Measurements from ENCODE around the gene RBM20.
A peak's percentile ranks its signal among the peaks of the same experiment; 100 is the strongest.

The RBM20 gene

DNA sequence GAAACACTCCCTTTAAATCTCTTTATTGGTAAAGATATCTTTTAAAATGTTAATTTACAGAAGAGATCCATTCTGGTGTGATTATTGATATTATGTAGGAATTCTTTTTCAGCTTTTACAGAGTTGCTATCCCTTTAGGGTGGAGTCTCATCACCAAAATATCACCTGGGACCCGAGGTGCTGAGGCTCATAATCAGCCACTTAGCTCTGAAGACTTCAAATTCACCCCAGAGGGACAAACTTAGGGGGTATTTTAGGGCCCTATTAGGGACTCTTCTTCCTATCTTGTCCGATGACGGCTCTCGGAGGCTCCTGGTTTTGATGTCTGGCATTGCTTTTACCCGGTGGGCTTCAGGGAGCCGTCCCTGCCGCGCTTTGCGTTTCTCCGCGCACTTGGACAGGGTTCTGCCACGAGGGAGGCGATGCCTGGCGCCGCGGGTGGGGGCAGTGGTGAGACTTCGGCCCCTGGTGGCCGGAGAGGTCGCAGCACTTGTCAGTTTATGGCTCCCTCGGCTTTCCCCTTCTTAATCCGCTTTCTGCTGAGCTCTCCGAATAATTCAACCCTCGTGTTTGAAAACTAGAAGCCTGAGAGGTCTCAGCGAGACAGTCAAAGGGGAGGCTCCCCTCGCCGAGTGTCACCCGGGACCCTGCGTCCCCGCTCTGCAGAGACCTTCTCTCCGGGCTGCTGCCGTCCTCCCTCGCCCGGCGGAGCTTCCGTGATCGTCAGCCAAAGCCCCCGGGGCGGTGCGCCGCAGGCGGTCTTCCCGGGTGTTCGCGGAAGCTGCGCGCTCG, 27.8 kb downstream of the RBM20 start:
- peak; percentile 55 to 56 for DNase-seq (ENCODE audit: extremely low read depth in 1 of 2, low read depth in 1 of 2)

GRCh38 chr10:110672580-110672919, 28.4 kb downstream of the RBM20 start:
- DNase-seq (ENCODE audit: extremely low read depth in 1 of 2, low read depth in 1 of 2), result no peak

DNA sequence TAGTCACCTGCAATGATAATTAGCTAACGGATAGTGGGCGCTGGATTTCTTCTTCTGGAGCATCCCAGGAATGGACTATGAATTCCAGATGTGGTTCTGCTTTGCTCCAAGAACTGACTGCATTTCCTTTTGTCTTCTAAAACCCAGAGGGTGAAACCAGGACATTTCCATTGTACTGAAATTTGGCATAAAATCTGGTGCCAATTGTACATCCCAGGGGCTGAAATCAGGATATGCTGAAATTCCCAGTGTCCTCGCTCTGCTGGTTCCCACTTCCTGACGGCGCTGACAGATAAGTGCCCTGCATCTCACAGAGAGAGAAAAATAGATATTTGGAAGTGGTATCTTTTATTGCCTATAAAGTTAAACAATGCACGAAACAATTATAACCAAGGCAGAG, 31.9 kb downstream of the RBM20 start:
- DNase-seq (ENCODE audit: extremely low read depth in 1 of 2, low read depth in 1 of 2), result no peak

- DNase-seq (ENCODE audit: extremely low read depth in 1 of 2, low read depth in 1 of 2), result no peak
Observed at GRCh38 chr10:110679486-110680272, 35.5 kb downstream of the RBM20 start.

DNA sequence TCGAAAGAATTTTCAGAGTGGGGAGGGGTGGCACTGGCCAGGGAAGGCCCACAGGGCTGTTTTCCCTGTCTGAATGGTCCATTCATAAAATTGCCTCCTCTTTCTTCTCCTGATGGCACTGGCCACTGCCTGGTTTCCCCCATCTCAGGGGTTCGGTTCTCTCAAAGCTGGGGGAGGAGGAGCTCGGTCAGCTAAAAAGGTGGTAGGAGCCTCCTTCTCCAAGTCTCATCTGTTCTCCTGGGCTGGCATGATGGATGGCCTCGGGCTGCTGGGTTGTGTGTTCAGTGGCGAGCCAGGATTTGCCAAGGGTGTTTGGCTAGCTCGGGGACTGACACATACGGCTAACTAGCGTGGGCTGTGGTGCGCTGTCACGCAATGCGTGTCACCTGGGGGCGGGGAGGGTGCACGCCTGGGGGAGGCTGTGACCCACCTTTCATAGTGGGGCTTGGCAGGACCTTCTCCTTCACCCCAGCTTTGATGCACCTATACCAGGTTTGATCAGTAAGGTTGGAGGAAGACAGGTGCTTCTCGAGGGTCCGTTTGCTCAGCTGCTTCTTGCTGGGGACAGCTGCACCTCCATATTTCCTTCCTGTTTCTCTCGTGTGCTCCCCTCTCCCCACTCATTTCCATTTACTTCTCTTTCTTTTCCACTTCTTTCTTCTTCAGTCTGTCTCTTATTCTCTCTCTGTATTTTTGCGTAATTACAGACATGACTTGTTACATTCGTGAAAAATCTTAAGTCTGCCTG, 36.3 kb downstream of the RBM20 start:
- no peak for DNase-seq (ENCODE audit: extremely low read depth in 1 of 2, low read depth in 1 of 2)

DNA sequence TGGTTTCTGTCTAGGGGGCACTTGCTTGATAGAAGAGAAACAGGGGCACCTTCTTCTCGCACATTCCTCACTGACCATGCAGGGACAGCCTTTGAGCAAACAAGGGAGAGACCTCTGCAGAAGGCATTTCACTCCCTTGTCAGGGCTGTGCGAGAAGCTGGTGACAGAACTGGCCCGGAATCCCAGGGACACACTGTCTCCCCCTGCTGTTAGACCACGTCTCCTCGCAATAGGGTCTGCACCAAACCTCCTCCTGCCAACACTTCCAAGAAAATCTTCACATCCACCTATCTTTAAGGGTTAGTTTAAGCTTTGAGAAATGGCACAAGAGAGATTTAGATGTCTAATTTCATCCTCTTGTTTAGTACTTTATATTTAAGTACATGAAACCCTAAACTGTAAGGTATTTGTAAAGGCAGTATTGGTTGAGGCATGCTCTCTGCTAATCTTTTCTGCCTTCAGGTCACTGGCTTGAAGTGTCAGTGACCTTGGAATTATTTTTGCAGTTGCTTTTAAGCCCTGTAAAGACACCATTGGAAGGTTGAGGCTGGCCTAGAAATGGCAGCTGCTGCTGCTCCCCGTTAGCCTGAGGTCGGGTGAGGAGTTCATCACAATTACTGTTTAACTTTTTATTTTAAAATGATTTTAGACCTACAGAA, 37.0 kb downstream of the RBM20 start:
- peak in 1 of 2 donors; percentile 17 for DNase-seq (ENCODE audit: extremely low read depth in 1 of 2, low read depth in 1 of 2)

DNA sequence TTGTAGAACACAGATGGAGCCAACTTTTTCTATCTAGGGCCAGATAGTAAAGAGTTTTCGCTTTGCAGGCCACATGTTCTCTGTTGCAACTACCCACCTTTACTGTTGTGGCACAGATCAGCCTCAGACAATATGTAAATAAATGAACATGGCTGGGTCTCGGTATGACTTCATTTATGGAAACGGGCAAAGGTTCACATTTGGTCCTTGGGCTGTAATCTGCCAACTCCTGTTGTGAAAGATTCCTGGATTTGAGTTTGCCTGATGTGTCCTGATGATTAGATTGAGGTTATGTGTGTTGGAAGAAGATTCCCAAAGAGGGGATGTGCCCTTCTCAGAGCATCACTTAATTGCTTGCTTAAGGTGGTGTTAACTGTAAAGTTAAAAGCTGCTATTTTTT, 38.2 kb downstream of the RBM20 start:
- no peak for DNase-seq (ENCODE audit: extremely low read depth in 1 of 2, low read depth in 1 of 2)

DNA sequence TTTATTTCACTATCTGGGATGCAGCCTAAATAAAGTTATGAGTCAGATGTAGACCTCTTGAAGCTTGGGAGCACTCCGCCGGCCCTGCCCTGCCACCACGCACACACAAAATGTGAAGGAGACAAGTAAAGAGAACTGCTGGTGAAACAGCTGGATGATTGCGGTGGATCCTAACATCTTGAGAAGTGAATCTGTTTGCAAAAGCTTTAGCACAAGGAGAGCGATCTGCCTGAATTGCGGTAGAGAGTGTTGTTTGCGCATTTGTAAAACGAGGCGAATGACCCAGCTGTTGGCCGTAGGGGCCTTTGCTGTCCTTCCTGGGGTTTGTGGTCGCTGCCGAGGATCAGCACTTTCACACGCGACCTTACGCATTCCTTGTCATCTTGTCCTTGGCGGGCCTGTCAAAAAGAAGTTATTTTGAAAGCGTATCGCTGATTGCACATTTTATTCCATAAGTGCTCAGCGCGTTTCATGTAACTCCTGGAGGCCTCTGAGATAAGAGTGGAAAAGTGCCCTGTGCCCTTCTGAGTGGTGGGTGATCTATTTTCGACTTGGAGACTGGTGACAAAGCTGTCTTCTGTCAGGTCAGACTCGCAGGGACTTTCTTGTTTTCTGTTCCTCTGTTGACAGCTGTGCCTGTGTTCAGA, 40.8 kb downstream of the RBM20 start:
- DNase-seq (ENCODE audit: extremely low read depth in 1 of 2, low read depth in 1 of 2), result no peak

- no peak for DNase-seq (ENCODE audit: extremely low read depth in 1 of 2, low read depth in 1 of 2)
Observed at GRCh38 chr10:110686047-110686446, 41.9 kb downstream of the RBM20 start.

DNA sequence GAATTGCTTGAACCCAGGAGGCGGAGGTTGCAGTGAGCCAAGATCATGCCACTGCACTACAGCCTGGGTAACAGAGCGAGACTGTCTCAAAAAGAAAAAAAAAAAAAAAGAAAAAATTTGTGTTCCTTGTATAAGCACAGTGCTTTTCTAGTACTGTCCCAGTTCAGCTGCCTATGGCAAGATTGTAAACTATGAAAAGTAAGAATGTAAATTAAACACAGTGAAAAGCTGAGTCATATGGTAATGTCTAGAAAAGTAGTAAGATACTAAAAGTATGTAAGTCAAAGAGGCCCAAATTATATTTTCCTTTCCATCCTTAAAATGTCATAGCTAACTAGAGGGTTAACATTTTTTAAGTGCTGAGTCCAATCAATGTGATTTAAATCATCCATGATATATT, 42.8 kb downstream of the RBM20 start:
- DNase-seq (ENCODE audit: extremely low read depth in 1 of 2, low read depth in 1 of 2), result no peak

DNA sequence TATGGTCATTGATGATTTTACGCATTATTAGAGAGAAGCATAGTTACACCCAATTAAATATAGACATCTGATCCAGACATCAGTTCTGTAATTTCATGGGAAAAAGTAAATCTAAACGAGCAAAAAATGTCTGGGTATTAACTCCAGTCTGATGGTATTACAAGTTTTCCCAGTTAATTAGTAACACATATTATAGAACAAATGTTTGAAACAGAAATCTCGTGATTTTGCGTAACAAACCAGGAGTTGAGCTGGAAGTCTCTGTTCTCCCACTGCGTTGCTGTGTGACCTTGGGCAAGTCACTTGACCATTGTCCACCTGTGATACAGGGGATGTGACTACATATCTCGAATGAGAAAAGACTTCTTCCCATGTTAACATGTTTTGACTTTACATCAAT, 43.3 kb downstream of the RBM20 start:
- no peak for DNase-seq (ENCODE audit: extremely low read depth in 1 of 2, low read depth in 1 of 2)

DNA sequence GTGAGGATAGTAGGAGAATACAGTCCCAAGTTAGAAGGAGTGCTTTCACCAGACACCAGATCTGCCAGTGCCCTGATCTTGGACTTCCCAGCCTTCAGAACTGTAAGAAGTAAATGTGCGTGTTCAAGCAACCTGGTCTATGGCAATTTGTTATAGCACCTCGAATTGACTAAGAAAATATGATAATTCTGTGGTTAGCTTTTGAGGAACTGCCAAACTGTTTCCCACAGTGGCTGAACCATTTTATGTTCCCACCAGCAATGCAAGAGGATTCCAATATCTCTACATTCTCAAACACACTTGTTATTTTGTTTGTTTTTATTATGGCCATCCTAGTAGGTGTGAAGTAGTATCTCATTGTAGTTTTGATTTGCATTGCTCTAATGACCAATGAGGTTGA, 47.0 kb downstream of the RBM20 start:
- no peak for DNase-seq (ENCODE audit: extremely low read depth in 1 of 2, low read depth in 1 of 2)

GRCh38 chr10:110694263-110694662, 50.1 kb downstream of the RBM20 start:
- DNase-seq (ENCODE audit: extremely low read depth in 1 of 2, low read depth in 1 of 2), result no peak

DNA sequence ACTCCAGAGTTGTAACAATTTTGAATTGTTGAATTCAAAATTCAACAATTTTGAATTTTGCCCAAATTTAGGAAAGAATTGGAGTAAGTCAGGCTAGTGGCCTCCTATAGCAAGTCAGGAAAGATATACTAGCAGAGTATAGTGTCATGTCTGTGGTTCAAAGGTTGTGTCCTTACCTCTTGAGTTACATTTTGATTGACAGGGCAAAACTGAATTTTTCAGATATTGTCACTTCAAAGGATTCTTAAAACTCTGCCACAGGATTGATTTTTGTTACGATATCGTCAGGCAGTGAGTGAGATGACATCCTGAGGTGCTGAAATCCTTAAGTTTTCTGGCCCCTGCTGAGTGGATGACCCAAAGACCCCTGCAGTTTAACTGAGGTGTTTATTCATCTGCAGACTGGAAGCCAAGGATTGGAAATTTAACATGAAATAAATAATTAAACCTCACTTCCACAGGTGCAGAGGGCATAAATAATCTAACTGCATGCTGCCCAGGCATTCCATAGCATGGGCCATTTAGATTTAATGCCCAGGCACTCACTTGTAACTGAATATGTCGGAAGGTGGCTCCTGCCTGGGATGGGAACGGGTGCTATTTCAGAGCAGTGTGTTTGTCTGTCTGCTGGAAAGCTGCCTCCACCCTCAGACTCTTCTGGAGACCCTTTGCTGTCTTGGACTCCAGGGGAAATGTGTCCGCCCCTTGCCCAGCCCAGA, 50.8 kb downstream of the RBM20 start:
- DNase-seq (ENCODE audit: extremely low read depth in 1 of 2, low read depth in 1 of 2), result no peak

- no peak for DNase-seq (ENCODE audit: extremely low read depth in 1 of 2, low read depth in 1 of 2)
Observed at GRCh38 chr10:110695539-110695886, 51.4 kb downstream of the RBM20 start.

GRCh38 chr10:110696436-110696835, 52.3 kb downstream of the RBM20 start:
- DNase-seq (ENCODE audit: extremely low read depth in 1 of 2, low read depth in 1 of 2), result no peak

DNA sequence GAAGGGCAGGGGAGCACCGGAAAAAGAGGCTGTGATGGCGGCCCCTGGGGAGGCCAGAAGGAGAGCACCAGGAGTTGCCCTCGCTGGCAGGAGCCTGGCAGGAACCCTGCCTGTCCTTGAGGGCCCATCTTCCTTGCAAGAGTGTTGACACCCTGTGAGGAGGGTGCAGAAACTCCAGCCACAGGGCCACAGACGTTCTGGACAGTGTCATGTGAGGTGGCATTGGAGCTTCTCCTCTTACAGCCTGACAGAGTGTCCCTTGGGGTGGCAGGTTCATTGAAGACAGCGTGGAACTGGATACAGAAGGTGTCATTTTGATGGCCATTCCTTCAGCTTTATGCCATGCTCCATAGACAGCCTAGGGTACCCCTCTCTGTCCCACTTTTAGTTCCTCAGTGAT, 54.2 kb downstream of the RBM20 start:
- DNase-seq (ENCODE audit: extremely low read depth in 1 of 2, low read depth in 1 of 2), result no peak

- DNase-seq (ENCODE audit: extremely low read depth in 1 of 2, low read depth in 1 of 2), result no peak
Observed at GRCh38 chr10:110698782-110699201, 54.7 kb downstream of the RBM20 start.

- no peak for DNase-seq (ENCODE audit: extremely low read depth in 1 of 2, low read depth in 1 of 2)
Observed at GRCh38 chr10:110699859-110700468, 55.8 kb downstream of the RBM20 start.

Measured in stimulated activated CD8-positive, alpha-beta memory T cell treated with anti-CD3 and anti-CD28 coated beads, Interleukin-7, amount 100 ng/mL, for 48 hours (primary cell).